Mesenteric fat pad (tissue), 1 donor: ENCODE measurements around the gene CEND1. TPM values are rescaled to one million over a fixed set of nuclear protein-coding genes. Genes with fewer than 3 reads are reported as not detected.

Experiments used
- DNase-seq: peaks from one replicate; pipeline ENCODE4 v3.0.0-alpha.2; 2020; ENCODE audit warnings: low spot score
- total RNA-seq: library from RNA; stranded (reverse); fragmentation: NEBNext Ultra II Directional; extraction: Animal tissue kit (Norgen Biotek cat#: 25700); gene quantifications from one replicate; pipeline ENCODE4 v1.2.1, GENCODE V29; 2021
- donor health status: DM: yes; HTN: yes; CAD: no.

The CEND1 gene
- total RNA-seq, 1 donor from 2014 or later: not detected

- no peak for DNase-seq
Observed at GRCh38 chr11:796565-797295, 6.8 kb upstream of the CEND1 start.

- no peak for DNase-seq
Observed at GRCh38 chr11:795634-796564, 6.0 kb upstream of the CEND1 start.

GRCh38 chr11:794766-795633, 5.1 kb upstream of the CEND1 start:
- DNase-seq: no peak

GRCh38 chr11:794013-794765, 4.3 kb upstream of the CEND1 start:
- no peak for DNase-seq

- DNase-seq: no peak
Observed at GRCh38 chr11:793556-793955, 3.7 kb upstream of the CEND1 start.

GRCh38 chr11:792873-793272, 3.0 kb upstream of the CEND1 start:
- DNase-seq: no peak

GRCh38 chr11:792535-792821, 2.6 kb upstream of the CEND1 start:
- no peak for DNase-seq

GRCh38 chr11:791658-792534, 2.0 kb upstream of the CEND1 start:
- DNase-seq: no peak

GRCh38 chr11:790721-791564, 1.1 kb upstream of the CEND1 start:
- DNase-seq: no peak

GRCh38 chr11:788953-789940, 643 bp downstream of the CEND1 start:
- DNase-seq: no peak

GRCh38 chr11:788009-788640, 1.8 kb downstream of the CEND1 start:
- no peak for DNase-seq

GRCh38 chr11:787084-787675, 2.7 kb downstream of the CEND1 start:
- no peak for DNase-seq

GRCh38 chr11:786235-787083, 3.4 kb downstream of the CEND1 start:
- DNase-seq: no peak

- DNase-seq: no peak
Observed at GRCh38 chr11:783581-784015, 6.3 kb downstream of the CEND1 start.

GRCh38 chr11:782264-783174, 7.4 kb downstream of the CEND1 start:
- no peak for DNase-seq
